Smooth muscle cell (in vitro differentiated cells): ENCODE results near the gene YIPF4. TPM values are rescaled to one million over a fixed set of nuclear protein-coding genes. Genes with fewer than 3 reads are reported as not detected.
A peak's percentile ranks its signal among the peaks of the same experiment; 100 is the strongest.

ENCODE experiments used
- DNase-seq: peaks from one replicate; lab custom pipeline; 2025; ENCODE audit not compliant: unreplicated experiment; lab: John Stamatoyannopoulos, UW
- H2AFZ ChIP-seq: fragments of 200-600 bp; sonication (generic); 2 replicates; pipeline ENCODE4 v1.6.0; 2016; ENCODE audit warnings: antibody characterized with exemption, low read depth, mild to moderate bottlenecking
- H3F3A ChIP-seq: fragments of 200-600 bp; sonication (generic); 2 replicates; pipeline ENCODE4 v1.6.0; 2017; ENCODE audit warnings: antibody characterized with exemption, low read depth
- H3K27ac ChIP-seq: fragments of 200-600 bp; sonication (generic); 2 replicates; pipeline ENCODE4 v1.5.1; 2016; ENCODE audit warnings: low read depth, mild to moderate bottlenecking
- H3K27me3 ChIP-seq: fragments of 200-600 bp; sonication (generic); 2 replicates; pipeline ENCODE4 v1.6.1; 2016; ENCODE audit warnings: low read depth, mild to moderate bottlenecking
- H3K36me3 ChIP-seq: fragments of 200-600 bp; sonication (generic); 2 replicates; pipeline ENCODE4 v1.5.1; 2016; ENCODE audit warnings: low read depth
- H3K4me1 ChIP-seq: fragments of 200-600 bp; sonication (generic); 2 replicates; pipeline ENCODE4 v1.5.1; 2016; ENCODE audit warnings: low read depth
- H3K4me2 ChIP-seq: fragments of 200-600 bp; sonication (generic); 2 replicates; pipeline ENCODE4 v1.6.0; 2016; ENCODE audit warnings: mild to moderate bottlenecking
- H3K4me3 ChIP-seq: fragments of 200-600 bp; sonication (generic); 2 replicates; pipeline ENCODE4 v1.5.1; 2016; ENCODE audit warnings: mild to moderate bottlenecking
- H3K79me2 ChIP-seq: fragments of 200-600 bp; sonication (generic); 2 replicates; pipeline ENCODE4 v1.6.0; 2016; ENCODE audit warnings: low read depth, mild to moderate bottlenecking
- H3K9ac ChIP-seq: fragments of 200-600 bp; sonication (generic); 2 replicates; pipeline ENCODE4 v1.6.0; 2016; ENCODE audit warnings: low read depth
- H3K9me3 ChIP-seq: fragments of 200-600 bp; sonication (generic); replicated peaks from 2 replicates; pipeline ENCODE4 v1.5.1; 2016; ENCODE audit warnings: low read depth
- H4K20me1 ChIP-seq: fragments of 200-600 bp; sonication (generic); 2 replicates; pipeline ENCODE4 v1.6.0; 2016; ENCODE audit warnings: low read depth
- CTCF ChIP-seq: fragments of 200-600 bp; sonication (generic); IDR thresholded peaks from 2 replicates; pipeline ENCODE4 v1.5.1; 2017; ENCODE audit warnings: borderline replicate concordance, mild to moderate bottlenecking, antibody characterized with exemption; ENCODE audit not compliant: insufficient read depth, poor library complexity, severe bottlenecking
- WGBS: methylation state at CpG from one replicate; pipeline ENCODE4 v1.1.7; 2016; ENCODE audit warnings: low lambda C conversion rate; 5-methylcytosine and 5-hydroxymethylcytosine counted together
- polyA plus RNA-seq: library from polyadenylated mRNA; unstranded; fragments of >200 nt; fragmentation: Nextera tagmentation; extraction: Ambion mirVana; gene quantifications from 2 replicates; pipeline ENCODE4 v1.2.1, GENCODE V29; 2016
- total RNA-seq: library from RNA; depleted of rRNA; stranded (reverse); fragments of >200 nt; gene quantifications from 2 replicates; pipeline ENCODE4 v1.2.3, GENCODE V29; 2014

The YIPF4 gene
- total and polyA plus RNA-seq, 2 experiments from 2014 or later = 36.0 to 56.6 TPM

- no peaks in the 10 kb centered on the region for H3K36me3 ChIP-seq
- no peaks in the 10 kb centered on the region for H3K79me2 ChIP-seq
- no peak overlapping the region for H3K9ac ChIP-seq
- WGBS = 93% methylated on average over 4 of the region's 4 CpGs
- H3K4me3 ChIP-seq = no peak overlapping the region
- H3K4me2 ChIP-seq = no peak overlapping the region
- no peaks in the 10 kb centered on the region for H3K4me1 ChIP-seq
- DNase-seq = no peak
- no peak overlapping the region for H2AFZ ChIP-seq
- H3F3A ChIP-seq = no peaks in the 10 kb centered on the region
- no peaks in the 10 kb centered on the region for H3K9me3 ChIP-seq
- TF ChIP-seq CTCF = no peak
- H4K20me1 ChIP-seq = no peaks in the 10 kb centered on the region
- H3K27me3 ChIP-seq = no peaks in the 10 kb centered on the region
- H3K27ac ChIP-seq = no peak overlapping the region
Measured at GRCh38 chr2:32231959-32232358, 45.7 kb upstream of the YIPF4 start.

DNA sequence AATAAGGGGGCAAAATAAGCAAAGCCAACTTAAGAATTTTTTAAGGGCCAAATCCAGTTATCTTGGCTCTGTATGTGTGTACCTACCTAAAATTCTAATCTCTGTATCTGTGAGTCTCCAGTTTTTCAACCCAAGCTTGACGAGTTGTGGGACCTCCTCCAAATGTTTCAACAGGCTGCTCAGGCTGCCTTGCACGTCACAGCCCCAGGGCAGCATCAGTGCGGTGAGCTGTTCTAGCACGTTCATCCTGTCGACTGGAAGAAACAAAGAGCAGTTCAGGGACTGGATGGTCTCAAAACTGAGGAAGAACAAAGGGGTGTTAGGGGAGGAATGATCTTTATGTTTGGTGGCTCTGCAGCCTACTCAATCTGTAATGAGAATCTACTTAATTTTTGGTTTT is 42.4 kb upstream of the YIPF4 start:
- WGBS = 72% methylated on average over 5 of the region's 5 CpGs
- H3K27me3 ChIP-seq = no peaks in the 10 kb centered on the region
- H3K9ac ChIP-seq = no peak overlapping the region
- no peak for TF ChIP-seq CTCF
- H3K4me1 ChIP-seq = no peaks in the 10 kb centered on the region
- H3K27ac ChIP-seq = peak overlapping the region; percentile 42
- no peak overlapping the region for H2AFZ ChIP-seq
- no peaks in the 10 kb centered on the region for H4K20me1 ChIP-seq
- no peak overlapping the region for H3K4me3 ChIP-seq
- no peaks in the 10 kb centered on the region for H3K36me3 ChIP-seq
- no peak overlapping the region for H3K4me2 ChIP-seq
- no peak for DNase-seq
- no peaks in the 10 kb centered on the region for H3F3A ChIP-seq
- H3K9me3 ChIP-seq = no peaks in the 10 kb centered on the region
- no peaks in the 10 kb centered on the region for H3K79me2 ChIP-seq

GRCh38 chr2:32237488-32237887 is 40.2 kb upstream of the YIPF4 start:
- no peak for DNase-seq
- H2AFZ ChIP-seq = no peak overlapping the region
- H3F3A ChIP-seq = no peaks in the 10 kb centered on the region
- no peaks in the 10 kb centered on the region for H3K36me3 ChIP-seq
- H3K27me3 ChIP-seq = no peaks in the 10 kb centered on the region
- H3K4me2 ChIP-seq = no peak overlapping the region
- no peaks in the 10 kb centered on the region for H3K4me1 ChIP-seq
- no peaks in the 10 kb centered on the region for H4K20me1 ChIP-seq
- no peak overlapping the region for H3K4me3 ChIP-seq
- no peaks in the 10 kb centered on the region for H3K9me3 ChIP-seq
- H3K79me2 ChIP-seq = no peaks in the 10 kb centered on the region
- no peak for TF ChIP-seq CTCF
- WGBS = 91% methylated on average over 2 of the region's 2 CpGs
- no peak overlapping the region for H3K9ac ChIP-seq
- H3K27ac ChIP-seq = no peak overlapping the region

- no peak overlapping the region for H3K4me3 ChIP-seq
- H2AFZ ChIP-seq = no peak overlapping the region
- no peak overlapping the region for H3K4me2 ChIP-seq
- H3K79me2 ChIP-seq = no peaks in the 10 kb centered on the region
- no peaks in the 10 kb centered on the region for H3F3A ChIP-seq
- no peaks in the 10 kb centered on the region for H3K4me1 ChIP-seq
- no peaks in the 10 kb centered on the region for H4K20me1 ChIP-seq
- no peaks in the 10 kb centered on the region for H3K27me3 ChIP-seq
- WGBS = 93% methylated on average over 2 of the region's 2 CpGs
- no peak for TF ChIP-seq CTCF
- no peak overlapping the region for H3K9ac ChIP-seq
- H3K36me3 ChIP-seq = no peaks in the 10 kb centered on the region
- no peak for DNase-seq
- no peaks in the 10 kb centered on the region for H3K9me3 ChIP-seq
- no peak overlapping the region for H3K27ac ChIP-seq
Measured at GRCh38 chr2:32237996-32238395, 39.7 kb upstream of the YIPF4 start.
